SK-N-MC (cell line): ENCODE data around the gene TRMT2A.

ENCODE experiments used
- DNase-seq: peaks from one replicate; pipeline ENCODE4 v3.0.0-alpha.2; 2011; ENCODE audit warnings: low read depth, low spot score
- H3K27ac ChIP-seq: fragments of 200-600 bp; sonication (generic); 2 replicates; pipeline ENCODE4 v1.5.1; 2016; ENCODE audit warnings: mixed run types
- H3K36me3 ChIP-seq: fragments of 200-600 bp; sonication (generic); 2 replicates; pipeline ENCODE4 v1.6.1; 2017; ENCODE audit warnings: antibody characterized with exemption, low read length, mixed read lengths; ENCODE audit not compliant: insufficient read depth
- H3K4me3 ChIP-seq: fragments of 200-600 bp; sonication (generic); 2 replicates; pipeline ENCODE4 v1.5.1; 2016
- H3K9ac ChIP-seq: fragments of 200-600 bp; sonication (generic); 2 replicates; pipeline ENCODE4 v1.8.0; 2017; ENCODE audit warnings: mixed run types, mixed read lengths; ENCODE audit not compliant: insufficient read length
- H3K9me3 ChIP-seq: fragments of 200-600 bp; sonication (generic); 2 replicates; pipeline ENCODE4 v1.6.1; 2017; ENCODE audit warnings: low read depth, mild to moderate bottlenecking, antibody characterized with exemption, low read length, moderate library complexity, mixed read lengths
- EZH2 ChIP-seq: fragments of 200-600 bp; sonication (generic); IDR thresholded peaks from one replicate; pipeline ENCODE4 v1.6.1; 2017; ENCODE audit warnings: antibody characterized with exemption
- FOXP2 ChIP-seq: optimal IDR thresholded peaks from 2 replicates; pipeline ENCODE3; 2011; ENCODE audit warnings: mild to moderate bottlenecking, moderate library complexity; ENCODE audit not compliant: insufficient read depth; ENCODE audit errors: extremely low read length, control extremely low read depth
- POLR2AphosphoS5 ChIP-seq: IDR thresholded peaks from 2 replicates; pipeline ENCODE4 v1.6.1; 2012; ENCODE audit warnings: mild to moderate bottlenecking, low read depth, low read length, borderline replicate concordance

TRMT2A gene

GRCh38 chr22:20111689-20112622 lies 5.1 kb downstream of the TRMT2A start:
- Histone ChIP-seq H3K27ac (peak overlapping the region; percentile 60), H3K4me3 (no peak overlapping the region), H3K36me3 (peaks cover 78% of the 10 kb centered on the region; the same call in 1 of the 2 replicates), H3K9me3 (no peaks in the 10 kb centered on the region), H3K9ac (no peak overlapping the region)
- TF ChIP-seq EZH2 (no peak), FOXP2 (no peak), POLR2AphosphoS5 (peak; percentile 33; the same call in 1 of the 2 replicates)
- DNase-seq: no peak

GRCh38 chr22:20111045-20111688 lies 5.9 kb downstream of the TRMT2A start:
- DNase-seq: no peak
- TF ChIP-seq EZH2: no peak
- TF ChIP-seq POLR2AphosphoS5: peak; percentile 77
- Histone ChIP-seq H3K27ac (peak overlapping the region; percentile 67), H3K4me3 (no peak overlapping the region), H3K9me3 (no peaks in the 10 kb centered on the region), H3K9ac (no peak overlapping the region), H3K36me3 (peaks cover 86% of the 10 kb centered on the region)

GRCh38 chr22:20110359-20110985 lies 6.6 kb downstream of the TRMT2A start:
- Histone ChIP-seq H3K9ac (no peak overlapping the region), H3K27ac (peak overlapping the region; percentile 67), H3K9me3 (no peaks in the 10 kb centered on the region), H3K36me3 (peaks cover 87% of the 10 kb centered on the region), H3K4me3 (no peak overlapping the region)
- TF ChIP-seq FOXP2: no peak
- TF ChIP-seq EZH2: no peak
- TF ChIP-seq POLR2AphosphoS5: no peak
- no peak for DNase-seq

GRCh38 chr22:20109411-20110358 lies 7.3 kb downstream of the TRMT2A start:
- DNase-seq: no peak
- H3K4me3 ChIP-seq: no peak overlapping the region
- TF ChIP-seq POLR2AphosphoS5 (no peak; the same call in 1 of the 2 replicates), EZH2 (no peak), FOXP2 (no peak)
- no peaks in the 10 kb centered on the region for H3K9me3 ChIP-seq
- H3K9ac ChIP-seq: no peak overlapping the region
- peaks cover 88% of the 10 kb centered on the region for H3K36me3 ChIP-seq
- H3K27ac ChIP-seq: no peak overlapping the region

GRCh38 chr22:20108757-20109230 lies 8.2 kb downstream of the TRMT2A start:
- TF ChIP-seq EZH2: no peak
- Histone ChIP-seq H3K4me3 (no peak overlapping the region), H3K36me3 (peaks cover 85% of the 10 kb centered on the region), H3K27ac (no peak overlapping the region), H3K9me3 (no peaks in the 10 kb centered on the region), H3K9ac (no peak overlapping the region)
- no peak for DNase-seq

- TF ChIP-seq FOXP2: no peak
- TF ChIP-seq POLR2AphosphoS5: no peak
- no peak for TF ChIP-seq EZH2
- no peak for DNase-seq
- Histone ChIP-seq H3K36me3 (peaks cover 85% of the 10 kb centered on the region), H3K9ac (no peak overlapping the region), H3K9me3 (no peaks in the 10 kb centered on the region), H3K27ac (0 out of 2 replicates have a peak overlapping the region, but pooled peaks have one; percentile 13), H3K4me3 (no peak overlapping the region)
These were observed 8.9 kb downstream of the TRMT2A start for GRCh38 chr22:20107951-20108756.

GRCh38 chr22:20107471-20107901 lies 9.5 kb downstream of the TRMT2A start:
- no peak for DNase-seq
- no peak overlapping the region for H3K27ac ChIP-seq
- no peak for TF ChIP-seq EZH2
- peaks cover 83% of the 10 kb centered on the region for H3K36me3 ChIP-seq
- H3K4me3 ChIP-seq: no peak overlapping the region
- no peaks in the 10 kb centered on the region for H3K9me3 ChIP-seq
- H3K9ac ChIP-seq: no peak overlapping the region
